Measurements from ENCODE around the gene CEP83. TPM values are rescaled to one million over a fixed set of nuclear protein-coding genes. Genes with fewer than 3 reads are reported as not detected.

Gene CEP83
- polyA plus RNA-seq, 3 donors: 27.1 to 42.0 (median 39.2) TPM

GRCh38 chr12:94286583-94287244, 173.0 kb downstream of the CEP83 start:
- no peak for DNase-seq (ENCODE audit: extremely low read depth in 1 of 11, low read depth in 9 of 11, low spot score in 4 of 11)

GRCh38 chr12:94285943-94286582, 173.6 kb downstream of the CEP83 start:
- no peak for DNase-seq (ENCODE audit: extremely low read depth in 1 of 11, low read depth in 9 of 11, low spot score in 4 of 11)

- no peak for DNase-seq (ENCODE audit: extremely low read depth in 1 of 11, low read depth in 9 of 11, low spot score in 4 of 11)
These were observed 174.8 kb downstream of the CEP83 start for GRCh38 chr12:94284859-94285258.

- no peak for DNase-seq (ENCODE audit: extremely low read depth in 1 of 11, low read depth in 9 of 11, low spot score in 4 of 11)
These were observed 175.6 kb downstream of the CEP83 start for GRCh38 chr12:94284046-94284445.

GRCh38 chr12:94282675-94283074, 177.0 kb downstream of the CEP83 start:
- no peak for DNase-seq (ENCODE audit: extremely low read depth in 1 of 11, low read depth in 9 of 11, low spot score in 4 of 11)

GRCh38 chr12:94280063-94280462, 179.6 kb downstream of the CEP83 start:
- no peak for DNase-seq (ENCODE audit: extremely low read depth in 1 of 11, low read depth in 9 of 11, low spot score in 4 of 11)

- no peak for DNase-seq (ENCODE audit: extremely low read depth in 1 of 11, low read depth in 9 of 11, low spot score in 4 of 11)
These were observed 182.2 kb downstream of the CEP83 start for GRCh38 chr12:94277426-94278000.

- no peak for DNase-seq (ENCODE audit: extremely low read depth in 1 of 11, low read depth in 9 of 11, low spot score in 4 of 11)
These were observed 182.9 kb downstream of the CEP83 start for GRCh38 chr12:94276725-94277124.

- DNase-seq (ENCODE audit: extremely low read depth in 1 of 11, low read depth in 9 of 11, low spot score in 4 of 11): no peak
These were observed 186.4 kb downstream of the CEP83 start for GRCh38 chr12:94273272-94273671.

GRCh38 chr12:94272280-94272679, 187.4 kb downstream of the CEP83 start:
- DNase-seq (ENCODE audit: extremely low read depth in 1 of 11, low read depth in 9 of 11, low spot score in 4 of 11): no peak

- DNase-seq (ENCODE audit: extremely low read depth in 1 of 11, low read depth in 9 of 11, low spot score in 4 of 11): no peak
These were observed 188.3 kb downstream of the CEP83 start for GRCh38 chr12:94271351-94271750.

GRCh38 chr12:94269316-94269999, 190.2 kb downstream of the CEP83 start:
- no peak for DNase-seq (ENCODE audit: extremely low read depth in 1 of 11, low read depth in 9 of 11, low spot score in 4 of 11)

GRCh38 chr12:94267921-94268471, 191.7 kb downstream of the CEP83 start:
- DNase-seq (ENCODE audit: extremely low read depth in 1 of 11, low read depth in 9 of 11, low spot score in 4 of 11): no peak

GRCh38 chr12:94267537-94267872, 192.2 kb downstream of the CEP83 start:
- no peak for DNase-seq (ENCODE audit: extremely low read depth in 1 of 11, low read depth in 9 of 11, low spot score in 4 of 11)

- no peak for DNase-seq (ENCODE audit: extremely low read depth in 1 of 11, low read depth in 9 of 11, low spot score in 4 of 11)
These were observed 192.7 kb downstream of the CEP83 start for GRCh38 chr12:94266796-94267536.

- DNase-seq (ENCODE audit: extremely low read depth in 1 of 11, low read depth in 9 of 11, low spot score in 4 of 11): no peak
These were observed 193.5 kb downstream of the CEP83 start for GRCh38 chr12:94265966-94266745.

GRCh38 chr12:94265539-94265938, 194.1 kb downstream of the CEP83 start:
- no peak for DNase-seq (ENCODE audit: extremely low read depth in 1 of 11, low read depth in 9 of 11, low spot score in 4 of 11)

- no peak for DNase-seq (ENCODE audit: extremely low read depth in 1 of 11, low read depth in 9 of 11, low spot score in 4 of 11)
These were observed 194.8 kb downstream of the CEP83 start for GRCh38 chr12:94264736-94265485.
